Measurements from ENCODE around the gene GZMM. TPM values are rescaled to one million over a fixed set of nuclear protein-coding genes. Genes with fewer than 3 reads are reported as not detected.

Gene GZMM
- total RNA-seq, 1 donor from 2014 or later, result not detected

- Mint-ChIP-seq H3K4me1 (ENCODE audit: unreplicated experiment) (peaks cover 29% of the 10 kb centered on the region), H3K36me3 (ENCODE audit: unreplicated experiment) (peaks cover 4% of the 10 kb centered on the region), H3K27me3 (ENCODE audit: unreplicated experiment) (no peaks in the 10 kb centered on the region), H3K4me3 (ENCODE audit: unreplicated experiment) (peak within 1 kb of the TSS; percentile 84), H3K27ac (ENCODE audit: unreplicated experiment) (peak within 1 kb of the TSS; percentile 96), H3K9me3 (ENCODE audit: unreplicated experiment) (no peaks in the 10 kb centered on the region)
- TF ChIP-seq CTCF (IDR thresholded peaks at IDR 0.05), result no peak
- DNase-seq (ENCODE audit: extremely low spot score, unreplicated experiment), result peak; percentile 99
These were observed 36.3 kb upstream of the GZMM start, which contains the start of gene TPGS1 for GRCh38 chr19:507286-508203. TPGS1 (plus strand) TSS chr19:507497; CDS start chr19:507507, 10 bp downstream.

- Mint-ChIP-seq H3K4me1 (ENCODE audit: unreplicated experiment) (peaks cover 29% of the 10 kb centered on the region), H3K36me3 (ENCODE audit: unreplicated experiment) (peaks cover 4% of the 10 kb centered on the region), H3K9me3 (ENCODE audit: unreplicated experiment) (no peaks in the 10 kb centered on the region), H3K4me3 (ENCODE audit: unreplicated experiment) (peak overlapping the region; percentile 84), H3K27me3 (ENCODE audit: unreplicated experiment) (no peaks in the 10 kb centered on the region), H3K27ac (ENCODE audit: unreplicated experiment) (peak overlapping the region; percentile 68)
- no peak for DNase-seq (ENCODE audit: extremely low spot score, unreplicated experiment)
- no peak for TF ChIP-seq CTCF (IDR thresholded peaks at IDR 0.05)
These were observed 35.4 kb upstream of the GZMM start for GRCh38 chr19:508204-509150.

GRCh38 chr19:510606-511100 is 33.2 kb upstream of the GZMM start:
- H3K27ac Mint-ChIP-seq (ENCODE audit: unreplicated experiment), result peak overlapping the region; percentile 65
- peaks cover 4% of the 10 kb centered on the region for H3K36me3 Mint-ChIP-seq (ENCODE audit: unreplicated experiment)
- H3K27me3 Mint-ChIP-seq (ENCODE audit: unreplicated experiment), result no peaks in the 10 kb centered on the region
- peaks cover 29% of the 10 kb centered on the region for H3K4me1 Mint-ChIP-seq (ENCODE audit: unreplicated experiment)
- peak; percentile 97 for TF ChIP-seq CTCF (IDR thresholded peaks at IDR 0.05)
- H3K9me3 Mint-ChIP-seq (ENCODE audit: unreplicated experiment), result no peaks in the 10 kb centered on the region
- peak; percentile 95 for DNase-seq (ENCODE audit: extremely low spot score, unreplicated experiment)
- peak overlapping the region; percentile 55 for H3K4me3 Mint-ChIP-seq (ENCODE audit: unreplicated experiment)

- H3K36me3 Mint-ChIP-seq (ENCODE audit: unreplicated experiment), result peaks cover 4% of the 10 kb centered on the region
- no peaks in the 10 kb centered on the region for H3K9me3 Mint-ChIP-seq (ENCODE audit: unreplicated experiment)
- no peaks in the 10 kb centered on the region for H3K27me3 Mint-ChIP-seq (ENCODE audit: unreplicated experiment)
- peaks cover 27% of the 10 kb centered on the region for H3K4me1 Mint-ChIP-seq (ENCODE audit: unreplicated experiment)
- H3K4me3 Mint-ChIP-seq (ENCODE audit: unreplicated experiment), result peak overlapping the region; percentile 14
- TF ChIP-seq CTCF (IDR thresholded peaks at IDR 0.05), result no peak
- DNase-seq (ENCODE audit: extremely low spot score, unreplicated experiment), result no peak
- H3K27ac Mint-ChIP-seq (ENCODE audit: unreplicated experiment), result peak overlapping the region; percentile 65
These were observed 32.6 kb upstream of the GZMM start for GRCh38 chr19:511101-511851.
